GM12873 (cell line): Measurements from ENCODE around the gene SMAP2.

Source experiments
- CTCF ChIP-seq: IDR thresholded peaks from 2 replicates; pipeline ENCODE4 v1.5.1; 2012; ENCODE audit warnings: low read depth, mild to moderate bottlenecking, moderate library complexity, low read length, control low read depth; ENCODE audit not compliant: insufficient read depth; ENCODE audit errors: missing control alignments

SMAP2 gene

DNA sequence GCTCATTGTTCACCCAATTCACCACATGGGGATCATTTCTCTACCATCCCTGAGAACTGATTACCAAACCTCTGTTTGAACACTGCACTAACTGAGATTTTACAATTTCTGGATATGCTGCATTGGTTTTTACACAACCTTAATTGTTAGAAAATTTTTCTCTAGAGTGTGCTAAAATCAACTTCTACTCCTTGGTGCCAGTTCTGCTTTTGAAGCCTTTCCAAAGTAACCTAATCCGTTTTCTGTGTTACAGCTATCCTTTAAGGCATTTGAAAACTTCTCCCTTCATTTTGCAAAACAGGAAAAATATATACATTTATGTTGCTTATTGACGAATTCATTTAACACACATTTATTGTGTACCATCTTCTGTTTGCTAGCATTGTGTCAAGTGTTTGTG is 23.7 kb downstream of the SMAP2 start:
- TF ChIP-seq CTCF, result no peak

DNA sequence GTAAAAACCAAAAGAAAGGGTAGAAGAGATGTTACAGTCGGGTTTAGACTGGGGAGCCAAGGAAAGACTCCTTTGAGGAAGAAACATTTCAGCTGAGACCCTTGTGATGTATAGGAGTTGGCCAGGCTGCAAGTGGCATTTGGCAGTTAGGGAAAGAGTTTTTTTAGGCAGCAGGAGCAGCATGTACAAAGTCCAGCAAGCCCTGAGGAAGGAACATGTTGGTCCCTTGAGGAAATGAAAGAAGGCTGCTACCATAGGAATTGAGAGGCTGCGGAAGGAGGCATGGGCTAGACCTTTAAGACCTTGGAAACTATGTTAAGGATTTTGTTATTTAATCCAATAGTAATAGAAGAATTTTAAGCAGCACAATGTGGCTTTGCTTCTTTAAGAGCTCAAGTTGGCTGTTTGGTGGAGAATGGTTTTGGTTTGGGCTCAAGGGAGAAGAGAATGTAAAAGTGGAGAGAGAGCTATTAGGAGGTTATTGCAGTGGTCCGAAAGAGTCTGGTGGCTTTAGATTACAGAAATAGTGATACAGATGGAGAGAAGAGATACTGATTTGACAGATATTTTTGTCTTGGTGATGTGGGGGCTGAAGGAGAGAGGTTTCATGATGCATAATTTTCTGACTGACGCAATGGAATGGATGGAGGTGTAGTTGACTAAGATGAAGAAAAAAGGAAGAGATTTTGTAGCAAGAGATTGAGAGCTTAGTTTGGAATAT is 26.6 kb downstream of the SMAP2 start:
- no peak for TF ChIP-seq CTCF

- no peak for TF ChIP-seq CTCF
Observed at GRCh38 chr1:40401473-40402201, 28.1 kb downstream of the SMAP2 start.

- TF ChIP-seq CTCF, result peak; percentile 68
Observed at GRCh38 chr1:40404670-40405462, 31.3 kb downstream of the SMAP2 start.

DNA sequence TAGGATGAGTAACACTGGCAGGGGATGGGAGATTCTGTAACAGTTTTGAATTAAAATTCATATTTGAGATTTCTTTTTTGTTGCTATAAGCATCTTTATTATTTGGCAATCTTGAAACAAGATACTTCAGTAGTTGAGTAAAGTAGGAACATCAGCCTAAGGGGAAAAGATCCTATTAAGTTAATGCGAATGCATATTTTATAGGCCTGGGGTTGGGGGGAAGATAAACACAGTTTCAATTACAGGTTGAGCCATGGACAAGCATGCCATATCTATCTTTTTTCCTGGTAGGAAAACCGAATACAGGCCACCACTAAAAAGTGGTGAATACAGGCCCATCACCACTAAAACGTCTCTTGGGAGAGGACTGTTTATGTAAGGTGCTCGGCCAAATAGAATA is 32.3 kb downstream of the SMAP2 start:
- TF ChIP-seq CTCF, result no peak

- no peak for TF ChIP-seq CTCF
Observed at GRCh38 chr1:40407453-40407852, 33.9 kb downstream of the SMAP2 start.

DNA sequence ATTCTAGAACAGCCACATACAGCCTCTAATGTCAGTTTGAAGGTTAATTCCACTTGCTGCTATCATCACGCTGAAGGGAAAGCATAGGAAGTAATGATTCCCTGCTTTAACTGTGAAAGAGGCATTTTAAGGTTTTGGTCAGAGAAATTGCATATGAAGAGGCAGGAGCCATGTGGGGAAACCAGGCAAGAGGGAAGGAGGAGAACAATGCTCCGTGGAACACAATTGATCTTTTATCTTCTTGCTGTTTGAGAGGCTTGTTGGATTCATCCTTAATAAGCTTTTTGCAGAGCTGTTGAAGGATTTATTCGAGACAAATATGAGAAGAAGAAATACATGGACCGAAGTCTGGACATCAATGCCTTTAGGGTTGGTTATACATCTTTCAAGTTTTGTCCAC is 35.9 kb downstream of the SMAP2 start:
- TF ChIP-seq CTCF, result no peak
